Left hindlimb (tissue), 1 donor: ENCODE measurements around the gene TMEM151B.
A peak's percentile ranks its signal among the peaks of the same experiment; 100 is the strongest.

ENCODE experiments used
- DNase-seq: peaks from one replicate; pipeline ENCODE4 v3.0.0-alpha.2; 2018

TMEM151B gene

DNA sequence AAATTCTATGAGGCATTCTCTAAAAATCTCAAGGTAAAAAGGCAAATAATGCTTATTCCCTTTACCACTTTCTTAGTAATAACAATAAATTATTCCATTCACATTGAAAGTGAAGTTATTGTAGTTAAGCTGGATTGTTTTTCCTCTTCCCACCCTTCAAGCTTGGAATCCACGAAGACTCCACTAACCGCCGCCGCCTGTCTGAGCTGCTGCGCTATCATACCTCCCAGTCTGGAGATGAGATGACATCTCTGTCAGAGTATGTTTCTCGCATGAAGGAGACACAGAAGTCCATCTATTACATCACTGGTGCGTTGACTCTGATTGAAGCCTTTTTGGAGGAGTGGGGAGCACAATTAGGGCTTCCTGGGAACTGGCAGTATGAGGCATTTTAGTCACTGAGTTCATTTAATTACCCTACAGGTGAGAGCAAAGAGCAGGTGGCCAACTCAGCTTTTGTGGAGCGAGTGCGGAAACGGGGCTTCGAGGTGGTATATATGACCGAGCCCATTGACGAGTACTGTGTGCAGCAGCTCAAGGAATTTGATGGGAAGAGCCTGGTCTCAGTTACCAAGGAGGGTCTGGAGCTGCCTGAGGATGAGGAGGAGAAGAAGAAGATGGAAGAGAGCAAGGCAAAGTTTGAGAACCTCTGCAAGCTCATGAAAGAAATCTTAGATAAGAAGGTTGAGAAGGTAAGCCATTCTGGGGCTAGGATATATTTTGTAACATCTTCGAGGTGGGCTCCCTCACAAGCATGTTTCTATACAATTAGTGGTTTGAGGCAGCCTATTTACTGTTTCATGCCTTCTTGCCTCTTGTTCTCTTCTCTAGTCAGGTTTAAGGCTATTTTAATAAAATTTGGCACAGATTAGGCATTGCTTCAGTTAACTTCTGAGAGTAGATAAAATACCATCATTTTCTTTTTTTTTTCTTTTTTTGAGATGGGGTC is 18.4 kb upstream of the TMEM151B start:
- peak; percentile 13 for DNase-seq

DNA sequence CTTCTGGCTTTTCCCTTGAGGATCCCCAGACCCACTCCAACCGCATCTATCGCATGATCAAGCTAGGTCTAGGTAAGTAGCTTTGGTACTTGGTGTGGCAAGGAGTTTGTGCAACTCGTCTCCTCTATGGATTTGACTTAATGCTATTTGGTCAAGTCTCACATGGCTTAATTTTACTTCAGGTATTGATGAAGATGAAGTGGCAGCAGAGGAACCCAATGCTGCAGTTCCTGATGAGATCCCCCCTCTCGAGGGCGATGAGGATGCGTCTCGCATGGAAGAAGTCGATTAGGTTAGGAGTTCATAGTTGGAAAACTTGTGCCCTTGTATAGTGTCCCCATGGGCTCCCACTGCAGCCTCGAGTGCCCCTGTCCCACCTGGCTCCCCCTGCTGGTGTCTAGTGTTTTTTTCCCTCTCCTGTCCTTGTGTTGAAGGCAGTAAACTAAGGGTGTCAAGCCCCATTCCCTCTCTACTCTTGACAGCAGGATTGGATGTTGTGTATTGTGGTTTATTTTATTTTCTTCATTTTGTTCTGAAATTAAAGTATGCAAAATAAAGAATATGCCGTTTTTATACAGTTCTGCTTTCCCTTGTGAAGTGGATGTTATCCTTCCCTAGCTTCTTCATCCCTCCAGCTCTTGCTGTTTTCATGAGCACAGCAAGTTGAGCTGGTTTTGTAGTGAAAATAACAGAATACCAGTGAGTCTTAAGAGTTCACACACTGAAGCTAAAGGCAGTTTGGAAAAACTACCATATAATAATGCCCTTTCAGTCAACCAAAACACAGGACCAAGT is 16.7 kb upstream of the TMEM151B start:
- peak; percentile 31 for DNase-seq

DNA sequence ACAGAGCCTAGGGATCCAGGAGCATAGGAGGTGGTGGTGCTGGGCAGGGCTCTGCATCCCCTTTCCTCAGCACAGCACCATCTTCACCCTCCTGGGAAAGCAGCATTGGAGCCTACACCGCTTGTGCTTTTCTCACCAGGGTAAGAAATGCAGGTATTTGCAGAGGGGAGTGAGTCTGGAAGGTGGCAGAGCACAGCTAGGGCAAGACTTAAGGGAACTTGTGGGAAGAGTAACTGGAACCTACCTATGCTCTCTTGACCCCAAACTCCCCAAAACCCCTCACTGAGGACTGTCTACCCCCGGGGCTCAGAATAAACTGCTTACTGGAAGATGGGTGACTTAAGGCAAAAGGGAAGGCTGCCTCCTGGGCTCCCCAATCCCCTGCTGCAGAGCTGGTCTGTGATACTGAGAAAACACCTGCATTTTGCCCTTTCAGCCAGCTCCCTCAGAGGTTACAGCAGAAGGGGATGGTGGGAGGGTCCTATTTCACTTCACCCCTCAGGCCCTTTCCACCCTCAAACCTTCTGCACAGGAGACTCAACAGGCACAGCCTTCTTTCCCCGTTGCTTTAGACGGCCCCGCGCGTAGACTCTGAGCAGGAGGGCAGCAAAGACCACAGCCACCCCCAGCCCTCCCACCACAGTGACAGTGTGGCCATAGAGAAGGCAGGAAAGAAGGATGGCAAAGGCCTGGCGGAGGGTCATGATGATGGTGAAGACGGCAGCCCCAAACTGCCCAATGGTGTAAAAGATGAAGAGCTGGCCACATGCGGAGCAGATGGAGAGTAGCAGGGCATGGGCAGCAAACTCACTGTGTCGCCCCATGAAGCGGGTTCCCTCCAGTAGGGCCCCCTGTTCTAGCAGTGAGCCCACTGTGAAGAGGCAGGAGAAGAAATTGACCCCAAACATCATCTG is 15.8 kb upstream of the TMEM151B start:
- peak; percentile 31 for DNase-seq

- DNase-seq, result peak; percentile 29
These were observed 15.0 kb upstream of the TMEM151B start for GRCh38 chr6:44255105-44255808.

GRCh38 chr6:44255871-44256774 is 14.1 kb upstream of the TMEM151B start:
- DNase-seq, result peak; percentile 43

DNA sequence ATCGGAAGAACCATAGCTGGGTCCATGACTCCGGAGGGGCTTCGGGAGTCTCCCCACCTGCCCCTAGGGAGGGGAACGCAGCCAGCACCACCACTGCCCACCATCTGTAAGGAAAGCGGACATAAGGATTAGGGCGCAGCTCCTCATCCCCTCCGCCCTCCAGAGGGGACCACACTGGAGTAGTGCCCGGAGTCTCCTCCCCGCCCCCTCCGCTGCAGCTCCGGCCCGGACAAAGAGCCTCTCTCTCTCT is 13.6 kb upstream of the TMEM151B start:
- no peak for DNase-seq

DNA sequence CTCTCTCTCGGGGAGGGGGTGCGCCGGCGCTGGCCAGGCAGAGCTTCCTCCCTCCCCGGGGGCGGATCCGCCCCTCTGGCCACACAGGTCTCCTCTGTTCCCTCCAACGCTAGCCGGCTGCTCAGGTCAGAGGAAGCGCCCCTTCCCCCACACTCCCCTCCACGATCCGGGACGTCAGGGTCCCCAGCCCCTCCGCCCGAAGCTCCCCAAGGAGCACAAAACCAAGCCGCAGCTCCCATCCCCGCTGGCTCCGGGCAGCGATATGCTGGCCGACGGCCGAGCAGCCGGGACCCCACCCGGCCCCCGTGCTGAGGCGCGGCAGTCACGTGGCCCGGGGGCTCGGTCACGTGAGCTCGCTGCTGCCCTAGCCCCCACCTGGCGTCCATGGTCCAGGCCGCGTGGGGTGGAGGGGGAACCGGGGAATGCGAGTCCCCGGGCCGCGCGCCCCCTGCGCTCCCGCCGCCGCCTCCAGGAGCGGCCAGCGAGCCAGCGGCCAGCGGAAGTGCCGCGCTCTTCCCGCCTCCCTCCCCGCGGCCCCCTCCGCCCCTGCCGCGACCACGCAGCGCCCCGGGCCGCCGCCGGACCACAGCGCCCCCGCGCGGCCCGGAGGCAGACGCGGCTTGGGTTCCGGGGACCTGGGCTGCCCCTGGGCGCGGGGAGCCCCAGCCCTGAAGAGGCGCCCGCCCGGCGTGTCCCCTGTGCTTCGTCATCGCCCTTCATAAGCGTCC is 13.1 kb upstream of the TMEM151B start, which contains the start of gene SLC35B2:
TSS of gene SLC35B2 (minus strand) at position 504 of the 728 bp plus-strand sequence. CDS start at position 386, 118 bp downstream.
- peak; percentile 86 for DNase-seq

- DNase-seq, result no peak
These were observed 12.4 kb upstream of the TMEM151B start for GRCh38 chr6:44257753-44258324.

- DNase-seq, result peak; percentile 29
These were observed 11.9 kb upstream of the TMEM151B start for GRCh38 chr6:44258325-44258863.

- peak; percentile 25 for DNase-seq
These were observed 11.3 kb upstream of the TMEM151B start for GRCh38 chr6:44258921-44259320.

DNA sequence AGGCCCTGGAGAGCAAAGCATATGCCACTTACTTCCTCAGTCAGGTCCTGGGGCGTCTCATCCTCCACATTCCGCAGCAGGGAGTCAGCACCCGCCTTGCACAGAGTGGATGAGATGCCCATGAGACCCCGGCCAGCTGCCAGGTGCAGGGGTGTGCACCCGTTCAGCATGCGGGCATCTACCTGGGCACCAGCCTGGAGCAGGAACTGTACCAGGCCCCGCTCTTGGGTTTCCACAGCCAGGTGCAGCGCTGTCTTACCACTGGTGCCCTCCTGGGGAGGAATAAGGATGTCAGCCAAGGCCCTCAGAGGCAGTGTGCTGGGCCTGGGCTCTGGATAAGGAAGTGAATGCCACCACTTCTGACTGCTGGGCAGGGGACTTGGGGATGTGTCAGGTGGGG is 10.2 kb upstream of the TMEM151B start:
- peak; percentile 25 for DNase-seq

- DNase-seq, result peak; percentile 13
These were observed 9.6 kb upstream of the TMEM151B start for GRCh38 chr6:44260451-44261297.

- DNase-seq, result peak; percentile 20
These were observed 8.7 kb upstream of the TMEM151B start for GRCh38 chr6:44261581-44261980.

GRCh38 chr6:44262467-44263353 is 7.5 kb upstream of the TMEM151B start:
- no peak for DNase-seq

DNA sequence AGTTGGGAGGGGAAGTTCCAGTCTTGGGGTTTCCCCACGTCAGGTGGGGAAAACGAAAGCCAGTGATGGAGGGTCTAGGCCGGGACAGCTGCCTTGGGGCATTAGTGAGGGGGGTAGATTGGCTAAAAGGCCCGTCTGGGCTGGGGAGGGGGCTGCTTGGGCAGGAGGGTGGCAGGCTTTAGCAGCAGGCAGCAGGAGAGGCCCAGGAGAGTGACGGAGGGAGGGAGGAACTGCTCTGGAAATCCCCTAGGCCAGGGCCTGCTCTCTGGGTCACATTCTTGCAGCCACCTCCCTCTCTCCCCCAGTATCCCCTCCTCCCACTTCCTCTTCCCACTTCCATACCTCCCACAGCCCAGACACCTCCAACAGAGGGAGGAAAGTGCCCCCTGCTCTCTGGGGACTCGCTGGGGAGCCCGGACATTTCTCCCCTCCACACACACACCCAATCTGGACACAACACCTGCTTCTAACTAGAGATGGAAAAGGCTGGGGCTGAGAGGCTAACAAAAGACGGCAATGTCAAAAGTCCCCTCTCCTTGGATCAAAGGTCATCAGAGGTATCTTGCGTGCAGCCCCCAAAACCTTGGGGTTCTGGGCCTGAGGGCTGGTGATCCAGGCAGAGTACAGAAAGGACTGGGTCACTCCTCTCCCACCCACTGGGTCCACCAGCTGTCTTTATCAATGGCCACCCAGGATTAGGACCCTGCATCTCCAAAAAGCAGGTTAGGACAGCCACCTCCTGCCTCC is 6.7 kb upstream of the TMEM151B start:
- DNase-seq, result no peak

GRCh38 chr6:44264154-44265006 is 5.9 kb upstream of the TMEM151B start:
- DNase-seq, result no peak
